ENCODE data around the gene XYLT1. TPM values are rescaled to one million over a fixed set of nuclear protein-coding genes. Genes with fewer than 3 reads are reported as not detected.

The XYLT1 gene
- total RNA-seq, 1 donor from 2014 or later = 1.6 TPM

DNA sequence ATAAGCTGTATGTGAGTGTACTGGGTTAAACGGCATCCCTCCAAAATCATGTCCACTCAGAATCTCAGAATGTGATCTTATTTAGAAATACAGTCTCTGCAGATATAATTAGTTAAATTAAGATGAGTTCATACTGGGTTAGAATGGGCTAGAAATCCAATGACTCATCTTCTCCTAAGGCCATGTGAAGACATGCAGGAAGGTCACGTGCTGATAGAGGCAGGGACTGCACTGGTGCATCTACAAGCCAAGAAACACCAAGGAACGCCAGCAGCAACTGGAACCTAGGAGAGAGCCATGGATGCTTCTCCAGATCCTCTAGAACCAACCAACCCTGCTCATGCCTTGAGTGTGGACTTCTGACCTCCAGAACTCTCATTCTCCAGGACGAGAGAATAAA lies 241.0 kb downstream of the XYLT1 start:
- no peak overlapping the region for H3K4me3 ChIP-seq (ENCODE audit: low read depth, low read length)
- no peaks in the 10 kb centered on the region for H3K27me3 ChIP-seq (ENCODE audit: control insufficient read depth, insufficient read depth, low read length)
- no peaks in the 10 kb centered on the region for H3K36me3 ChIP-seq (ENCODE audit: control insufficient read depth, insufficient read depth, low read length)
- no peak for DNase-seq (ENCODE audit: low read depth)
- TF ChIP-seq, protein P1, sequence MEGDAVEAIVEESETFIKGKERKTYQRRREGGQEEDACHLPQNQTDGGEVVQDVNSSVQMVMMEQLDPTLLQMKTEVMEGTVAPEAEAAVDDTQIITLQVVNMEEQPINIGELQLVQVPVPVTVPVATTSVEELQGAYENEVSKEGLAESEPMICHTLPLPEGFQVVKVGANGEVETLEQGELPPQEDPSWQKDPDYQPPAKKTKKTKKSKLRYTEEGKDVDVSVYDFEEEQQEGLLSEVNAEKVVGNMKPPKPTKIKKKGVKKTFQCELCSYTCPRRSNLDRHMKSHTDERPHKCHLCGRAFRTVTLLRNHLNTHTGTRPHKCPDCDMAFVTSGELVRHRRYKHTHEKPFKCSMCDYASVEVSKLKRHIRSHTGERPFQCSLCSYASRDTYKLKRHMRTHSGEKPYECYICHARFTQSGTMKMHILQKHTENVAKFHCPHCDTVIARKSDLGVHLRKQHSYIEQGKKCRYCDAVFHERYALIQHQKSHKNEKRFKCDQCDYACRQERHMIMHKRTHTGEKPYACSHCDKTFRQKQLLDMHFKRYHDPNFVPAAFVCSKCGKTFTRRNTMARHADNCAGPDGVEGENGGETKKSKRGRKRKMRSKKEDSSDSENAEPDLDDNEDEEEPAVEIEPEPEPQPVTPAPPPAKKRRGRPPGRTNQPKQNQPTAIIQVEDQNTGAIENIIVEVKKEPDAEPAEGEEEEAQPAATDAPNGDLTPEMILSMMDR (IDR thresholded peaks at IDR 0.05; ENCODE audit: insufficient read depth, low read length, poor library complexity, severe bottlenecking) = no peak

DNA sequence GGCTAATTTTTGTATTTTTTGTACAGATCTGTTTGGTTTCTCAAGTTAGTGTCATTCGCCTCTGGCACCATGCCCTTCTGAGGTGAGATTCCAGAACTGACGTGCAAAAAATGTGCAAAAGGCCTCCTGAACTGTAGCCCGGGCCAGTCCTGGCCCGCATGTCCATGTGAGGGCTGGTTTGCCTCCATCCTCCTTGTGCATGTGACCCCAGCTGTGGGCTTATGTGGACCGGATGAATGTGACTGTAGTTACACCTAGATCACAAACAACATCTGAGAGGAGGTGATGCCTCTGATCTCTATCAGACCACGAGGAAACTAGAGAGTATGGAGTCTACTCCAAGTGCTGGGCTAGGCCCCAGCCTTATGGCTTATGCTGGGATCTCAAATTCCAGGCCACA lies 241.6 kb downstream of the XYLT1 start:
- Histone ChIP-seq H3K36me3 (ENCODE audit: control insufficient read depth, insufficient read depth, low read length) (no peaks in the 10 kb centered on the region), H3K4me3 (ENCODE audit: low read depth, low read length) (no peak overlapping the region), H3K27me3 (ENCODE audit: control insufficient read depth, insufficient read depth, low read length) (no peaks in the 10 kb centered on the region)
- TF ChIP-seq, protein P1 (IDR thresholded peaks at IDR 0.05; ENCODE audit: insufficient read depth, low read length, poor library complexity, severe bottlenecking) = no peak
- no peak for DNase-seq (ENCODE audit: low read depth)

DNA sequence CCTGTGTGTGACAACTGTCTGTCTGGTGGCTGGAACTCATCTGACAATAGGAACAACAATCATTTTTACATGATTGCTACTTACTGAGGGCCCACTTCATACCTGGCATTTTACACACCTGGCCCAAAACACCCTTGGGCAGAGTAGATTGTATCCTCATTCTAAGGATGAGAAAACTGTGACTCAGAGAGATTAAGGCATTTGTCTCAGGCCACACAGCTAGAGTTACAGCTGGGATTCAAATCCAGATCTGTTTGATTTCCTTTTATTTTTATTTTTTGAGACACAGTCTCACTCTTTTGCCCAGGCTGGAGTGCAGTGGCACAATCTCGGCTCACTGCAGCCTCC lies 242.1 kb downstream of the XYLT1 start:
- no peaks in the 10 kb centered on the region for H3K36me3 ChIP-seq (ENCODE audit: control insufficient read depth, insufficient read depth, low read length)
- H3K4me3 ChIP-seq (ENCODE audit: low read depth, low read length) = no peak overlapping the region
- DNase-seq (ENCODE audit: low read depth) = no peak
- TF ChIP-seq, protein P1 (IDR thresholded peaks at IDR 0.05; ENCODE audit: insufficient read depth, low read length, poor library complexity, severe bottlenecking) = no peak
- H3K27me3 ChIP-seq (ENCODE audit: control insufficient read depth, insufficient read depth, low read length) = no peaks in the 10 kb centered on the region

DNA sequence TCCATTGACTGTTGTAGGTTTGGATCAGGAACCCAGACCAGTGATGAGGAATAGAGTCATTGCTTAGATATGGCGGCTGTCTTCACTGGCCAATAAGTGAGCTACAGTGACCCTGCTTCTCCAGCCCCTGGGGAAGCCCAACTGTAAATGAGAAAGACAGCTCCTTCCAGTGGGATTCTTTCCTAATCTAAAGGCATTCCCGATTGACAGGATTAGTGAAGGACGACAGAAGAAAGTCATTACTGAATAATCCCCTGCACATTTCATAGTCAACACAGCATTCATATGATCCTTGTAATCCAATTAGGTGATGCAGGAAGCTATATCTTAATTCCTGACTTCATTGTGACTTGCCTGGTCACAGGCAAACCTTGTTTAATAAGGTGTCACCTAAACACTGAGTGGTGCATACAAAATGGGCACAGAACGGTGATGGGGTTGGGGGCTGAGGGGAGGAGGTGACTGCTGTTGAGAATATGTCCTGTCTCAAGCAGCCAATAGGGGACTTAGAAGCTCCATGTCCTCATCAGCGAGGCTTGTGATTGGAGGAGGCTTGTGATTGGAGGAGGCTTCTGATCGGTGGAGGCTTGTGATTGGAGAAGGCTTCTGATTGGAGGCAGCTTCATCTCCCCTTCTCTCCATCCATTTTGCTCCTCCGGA lies 242.6 kb downstream of the XYLT1 start:
- TF ChIP-seq, protein P1 (IDR thresholded peaks at IDR 0.05; ENCODE audit: insufficient read depth, low read length, poor library complexity, severe bottlenecking) = no peak
- DNase-seq (ENCODE audit: low read depth) = no peak
- H3K4me3 ChIP-seq (ENCODE audit: low read depth, low read length) = no peak overlapping the region
- H3K36me3 ChIP-seq (ENCODE audit: control insufficient read depth, insufficient read depth, low read length) = no peaks in the 10 kb centered on the region
- H3K27me3 ChIP-seq (ENCODE audit: control insufficient read depth, insufficient read depth, low read length) = no peaks in the 10 kb centered on the region

DNA sequence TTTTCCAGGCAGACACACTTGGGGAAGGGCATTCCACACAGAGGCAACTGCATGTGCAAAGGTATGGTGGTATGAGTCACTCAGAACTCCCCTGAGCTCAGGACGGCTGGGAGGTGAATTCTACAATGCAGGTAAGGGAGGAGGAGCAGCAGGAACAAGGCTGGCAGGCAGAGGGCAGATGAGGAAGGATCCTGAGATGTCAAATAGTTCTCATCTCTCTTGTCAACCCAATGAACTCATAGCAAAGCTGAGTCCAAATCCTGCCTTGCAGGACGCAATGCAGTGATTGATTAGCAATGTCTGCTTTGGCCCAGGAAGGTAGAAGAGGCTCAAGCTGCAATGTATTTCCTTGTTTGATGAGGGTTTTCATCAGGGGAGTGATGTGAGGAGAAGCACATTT lies 243.5 kb downstream of the XYLT1 start:
- TF ChIP-seq, protein P1 (IDR thresholded peaks at IDR 0.05; ENCODE audit: insufficient read depth, low read length, poor library complexity, severe bottlenecking) = no peak
- DNase-seq (ENCODE audit: low read depth) = no peak
- Histone ChIP-seq H3K27me3 (ENCODE audit: control insufficient read depth, insufficient read depth, low read length) (no peaks in the 10 kb centered on the region), H3K36me3 (ENCODE audit: control insufficient read depth, insufficient read depth, low read length) (no peaks in the 10 kb centered on the region), H3K4me3 (ENCODE audit: low read depth, low read length) (no peak overlapping the region)

DNA sequence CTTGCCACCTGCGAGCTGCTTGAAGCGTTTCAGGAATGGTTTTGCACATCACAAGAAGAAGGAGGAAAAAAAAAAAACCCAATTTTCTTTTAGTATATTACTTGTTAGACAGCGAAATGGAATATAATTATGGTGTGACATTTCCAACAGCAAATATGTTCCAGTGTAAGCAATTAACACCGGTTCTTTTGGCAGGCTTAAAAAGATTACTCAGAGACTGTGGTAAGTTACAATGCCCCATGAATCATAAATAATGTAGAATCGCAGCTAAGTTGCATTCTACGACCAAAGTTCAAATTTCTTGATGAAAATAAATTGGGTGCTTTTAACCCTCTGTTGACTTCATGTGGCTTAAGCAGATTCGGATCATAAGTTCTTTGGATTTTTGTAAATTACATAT lies 245.2 kb downstream of the XYLT1 start:
- TF ChIP-seq, protein P1 (IDR thresholded peaks at IDR 0.05; ENCODE audit: insufficient read depth, low read length, poor library complexity, severe bottlenecking) = no peak
- Histone ChIP-seq H3K4me3 (ENCODE audit: low read depth, low read length) (no peak overlapping the region), H3K27me3 (ENCODE audit: control insufficient read depth, insufficient read depth, low read length) (no peaks in the 10 kb centered on the region), H3K36me3 (ENCODE audit: control insufficient read depth, insufficient read depth, low read length) (no peaks in the 10 kb centered on the region)
- no peak for DNase-seq (ENCODE audit: low read depth)
